Umbilical cord (tissue), 2 donors: Measurements from ENCODE around the gene UTP11. TPM values are rescaled to one million over a fixed set of nuclear protein-coding genes. Genes with fewer than 3 reads are reported as not detected.
"Not testable (repeated sequence)": the region's sequence is repeated elsewhere in the genome, so short reads cannot be mapped to it uniquely, and the experiment has no call there.

ENCODE experiments used
- DNase-seq: peaks from one replicate; pipeline ENCODE4 v3.0.0-alpha.2; 2015; ENCODE audit warnings: low spot score
- total RNA-seq: library from RNA; depleted of rRNA; stranded (reverse); fragments of >200 nt; gene quantifications from one replicate; pipeline ENCODE4 v1.2.3, GENCODE V29; 2014; ENCODE audit warnings: low replicate concordance; ENCODE audit not compliant: insufficient read depth

Gene UTP11, protein sequence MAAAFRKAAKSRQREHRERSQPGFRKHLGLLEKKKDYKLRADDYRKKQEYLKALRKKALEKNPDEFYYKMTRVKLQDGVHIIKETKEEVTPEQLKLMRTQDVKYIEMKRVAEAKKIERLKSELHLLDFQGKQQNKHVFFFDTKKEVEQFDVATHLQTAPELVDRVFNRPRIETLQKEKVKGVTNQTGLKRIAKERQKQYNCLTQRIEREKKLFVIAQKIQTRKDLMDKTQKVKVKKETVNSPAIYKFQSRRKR
- total RNA-seq, result 49.4 TPM

- peak; percentile 99 for DNase-seq
Measured at GRCh38 chr1:38012363-38013226, at the start of gene UTP11. UTP11 (plus strand) TSS chr1:38012734; CDS start chr1:38012803, 69 bp downstream.

GRCh38 chr1:37964106-37964505 is 48.4 kb upstream of the UTP11 start:
- DNase-seq, result not testable (repeated sequence)

- no peak for DNase-seq
Measured at GRCh38 chr1:37965301-37965700, 47.2 kb upstream of the UTP11 start.

GRCh38 chr1:37973684-37974083 is 38.9 kb upstream of the UTP11 start:
- not testable (repeated sequence) for DNase-seq

- no peak for DNase-seq
Measured at GRCh38 chr1:37974567-37974966, 38.0 kb upstream of the UTP11 start.

DNA sequence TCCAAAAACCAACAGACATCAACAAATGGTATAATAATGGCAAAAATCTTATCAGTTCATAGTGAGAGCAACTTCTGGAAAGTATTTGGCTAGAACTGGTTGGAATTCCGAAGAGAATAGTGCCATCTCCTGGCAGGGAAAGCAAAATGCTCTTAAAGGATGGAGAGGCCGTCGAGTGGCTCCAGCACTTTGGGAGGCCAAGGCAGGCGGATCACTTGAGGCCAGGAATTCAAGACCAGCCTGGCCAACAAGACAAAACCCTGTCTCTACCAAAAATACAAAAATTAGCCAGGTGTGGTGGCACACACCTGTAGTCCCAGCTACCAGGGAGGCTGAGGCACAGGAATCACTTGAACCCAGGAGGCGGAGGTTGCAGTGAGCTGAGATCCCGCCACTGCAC is 37.5 kb upstream of the UTP11 start:
- DNase-seq, result peak; percentile 34

DNA sequence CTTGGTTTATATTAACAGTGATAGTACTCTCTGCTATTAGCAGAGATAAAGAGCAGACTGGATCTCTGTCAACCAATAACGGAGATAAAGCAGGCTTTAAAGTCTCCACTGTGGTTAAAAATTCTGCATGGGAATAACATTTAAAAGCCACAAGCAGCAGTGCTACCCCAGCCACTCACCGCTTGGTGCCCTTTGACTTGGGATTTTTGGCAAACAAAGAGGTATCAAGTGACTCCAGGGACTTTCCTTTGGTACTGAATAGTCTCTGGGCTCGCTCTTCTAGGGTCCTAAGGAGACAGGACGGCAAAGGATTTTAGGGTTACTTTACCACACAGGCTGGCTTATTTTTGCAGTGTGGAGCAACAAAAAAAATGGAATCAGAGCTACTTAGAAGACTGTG is 34.0 kb upstream of the UTP11 start:
- DNase-seq, result no peak

DNA sequence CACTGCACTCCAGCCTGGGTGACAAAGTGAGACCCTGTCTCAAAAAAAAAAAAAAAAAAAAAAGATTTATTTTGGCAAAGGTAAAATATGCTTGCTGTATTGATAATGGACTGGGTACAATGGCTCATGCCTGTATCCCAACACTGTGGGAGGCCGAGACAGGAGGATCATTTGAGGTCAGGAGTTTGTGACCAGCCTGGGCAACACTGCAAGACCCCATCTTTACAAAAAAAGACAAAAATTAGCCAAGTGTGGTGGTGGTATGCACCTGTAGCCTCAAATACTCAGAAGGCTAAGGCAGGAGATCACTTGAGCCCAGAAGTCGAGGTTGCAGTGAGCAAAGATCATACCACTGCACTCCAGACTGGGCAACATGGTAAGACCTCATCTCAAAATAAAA is 29.0 kb upstream of the UTP11 start:
- no peak for DNase-seq

DNA sequence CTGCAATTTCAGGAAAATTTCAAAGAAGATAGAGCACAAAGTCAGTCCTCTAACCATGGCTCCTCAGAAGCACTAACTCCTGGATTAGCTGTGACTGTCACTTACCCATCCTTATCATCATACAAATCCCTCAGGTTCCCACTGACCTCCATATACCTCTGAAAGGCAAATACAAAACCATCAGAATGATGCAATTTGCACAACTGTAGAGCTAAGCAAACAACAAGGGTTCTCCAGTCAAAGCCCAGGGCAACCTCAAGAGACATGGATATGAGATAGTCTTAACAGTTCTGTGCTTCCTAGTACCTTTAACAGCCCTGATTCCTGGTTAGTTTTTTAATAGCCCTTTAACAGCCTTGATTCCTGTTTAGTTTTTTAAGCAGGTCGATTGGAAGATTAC is 24.9 kb upstream of the UTP11 start:
- no peak for DNase-seq

GRCh38 chr1:37989361-37989930 is 23.1 kb upstream of the UTP11 start:
- DNase-seq, result peak; percentile 44

- DNase-seq, result peak; percentile 29
Measured at GRCh38 chr1:37994886-37995566, 17.5 kb upstream of the UTP11 start.

DNA sequence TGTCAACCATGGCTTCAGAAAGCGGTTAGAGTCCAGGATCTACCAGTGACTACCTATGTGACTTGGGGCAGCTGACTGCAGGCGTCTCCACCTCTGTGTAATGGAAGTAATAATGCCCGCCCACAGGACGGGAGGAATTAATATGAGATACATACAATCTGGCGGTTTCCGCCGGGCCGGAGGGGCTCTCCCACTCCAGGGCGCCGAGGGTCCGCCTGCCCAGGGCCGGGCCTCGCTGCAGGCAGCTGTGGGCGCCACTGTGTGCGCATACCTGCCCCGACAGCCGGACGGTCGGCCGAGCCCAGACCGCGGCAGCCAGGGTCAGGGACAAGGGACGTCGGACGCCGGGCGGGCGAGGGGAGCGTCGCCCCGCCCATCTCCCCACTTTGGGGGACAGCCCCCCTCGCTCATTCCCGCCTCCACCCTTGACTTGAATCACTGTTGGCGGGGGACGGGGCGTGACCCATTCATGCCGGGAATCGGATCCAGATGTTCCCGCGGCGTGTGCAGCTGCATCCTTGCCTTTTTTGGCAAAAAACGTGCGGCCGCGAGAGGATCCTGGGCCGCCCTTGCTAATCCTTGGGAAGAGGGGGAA is 16.7 kb upstream of the UTP11 start:
- peak; percentile 79 for DNase-seq

GRCh38 chr1:37997256-37998088 is 15.1 kb upstream of the UTP11 start:
- no peak for DNase-seq

GRCh38 chr1:37998089-37998808 is 14.3 kb upstream of the UTP11 start:
- no peak for DNase-seq

- DNase-seq, result no peak
Measured at GRCh38 chr1:37998913-37999429, 13.6 kb upstream of the UTP11 start.

DNA sequence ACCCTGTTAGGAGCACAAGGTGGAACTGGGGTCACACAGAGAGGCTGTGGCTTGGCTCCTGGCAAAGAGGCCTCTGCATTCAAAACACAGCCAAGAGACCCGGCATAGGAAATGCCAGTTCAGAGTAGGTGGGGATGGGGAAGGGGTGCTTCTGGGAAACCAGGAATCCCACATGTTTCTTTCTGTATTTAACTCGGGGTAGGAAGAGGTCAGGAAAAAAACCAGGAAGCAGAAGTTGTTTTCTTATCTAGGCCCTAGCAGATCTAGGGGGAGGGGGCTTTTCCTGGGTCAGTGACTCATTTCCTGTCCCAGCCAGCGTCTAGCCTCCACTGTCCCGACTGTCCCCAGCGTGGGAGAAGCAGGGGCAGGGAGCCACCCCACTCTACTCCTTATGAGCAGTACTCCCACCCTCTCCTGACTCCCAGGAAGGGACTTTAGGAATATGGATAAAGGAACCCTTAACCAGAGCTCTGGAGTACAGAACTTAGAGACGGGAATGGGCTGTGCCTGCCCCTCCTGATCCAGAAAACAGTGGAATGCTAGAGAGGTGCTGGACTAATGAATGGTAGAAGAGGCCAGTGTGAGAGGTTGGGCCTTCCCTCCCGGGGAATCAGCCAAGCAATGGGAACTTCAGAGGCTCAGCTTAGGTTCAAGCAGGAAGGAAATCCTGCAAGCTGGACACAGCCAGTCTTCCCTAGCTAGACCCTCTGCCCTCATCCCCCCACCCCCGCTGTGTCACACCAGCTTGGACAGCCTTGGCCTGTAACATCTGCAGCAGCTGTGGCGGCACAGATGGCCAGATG is 12.9 kb upstream of the UTP11 start:
- peak; percentile 78 for DNase-seq

GRCh38 chr1:38000233-38000528 is 12.4 kb upstream of the UTP11 start:
- DNase-seq, result no peak

GRCh38 chr1:38000529-38001455 is 11.7 kb upstream of the UTP11 start:
- DNase-seq, result peak; percentile 90
